Measurements from ENCODE around the gene C7orf57.

The C7orf57 gene

DNA sequence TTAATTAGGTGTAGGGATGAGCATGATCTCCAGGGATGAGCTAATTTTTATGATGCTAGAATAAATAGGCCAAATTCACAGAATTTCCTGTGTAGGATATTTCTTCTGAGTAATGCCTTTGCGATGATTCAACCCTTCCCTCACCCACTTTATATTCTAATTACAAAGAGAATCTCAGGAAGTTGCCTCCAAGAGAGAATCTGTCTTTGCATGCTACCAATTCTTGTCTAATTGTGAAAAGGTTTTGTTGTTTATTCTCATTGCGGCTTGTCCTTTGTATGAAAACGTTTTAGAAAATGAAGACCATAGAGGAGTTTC lies 6.3 kb downstream of the C7orf57 start:
- no peaks in the 10 kb centered on the region for H3K4me1 ChIP-seq (ENCODE audit: insufficient read depth, low read length)
- no peaks in the 10 kb centered on the region for H3K27me3 ChIP-seq (ENCODE audit: insufficient read depth, low read length, poor library complexity)
- no peaks in the 10 kb centered on the region for H3K79me2 ChIP-seq (ENCODE audit: insufficient read depth, low read length)
- no peaks in the 10 kb centered on the region for H3K36me3 ChIP-seq (ENCODE audit: insufficient read depth, low read length)
- ATAC-seq (ENCODE audit: insufficient read depth, low read depth) (no peak), DNase-seq (no peak)
- no peak for TF ChIP-seq EZH2 (IDR thresholded peaks at IDR 0.05; ENCODE audit: borderline replicate concordance, low read depth, low read length, severe bottlenecking)
- TF ChIP-seq, protein P1, sequence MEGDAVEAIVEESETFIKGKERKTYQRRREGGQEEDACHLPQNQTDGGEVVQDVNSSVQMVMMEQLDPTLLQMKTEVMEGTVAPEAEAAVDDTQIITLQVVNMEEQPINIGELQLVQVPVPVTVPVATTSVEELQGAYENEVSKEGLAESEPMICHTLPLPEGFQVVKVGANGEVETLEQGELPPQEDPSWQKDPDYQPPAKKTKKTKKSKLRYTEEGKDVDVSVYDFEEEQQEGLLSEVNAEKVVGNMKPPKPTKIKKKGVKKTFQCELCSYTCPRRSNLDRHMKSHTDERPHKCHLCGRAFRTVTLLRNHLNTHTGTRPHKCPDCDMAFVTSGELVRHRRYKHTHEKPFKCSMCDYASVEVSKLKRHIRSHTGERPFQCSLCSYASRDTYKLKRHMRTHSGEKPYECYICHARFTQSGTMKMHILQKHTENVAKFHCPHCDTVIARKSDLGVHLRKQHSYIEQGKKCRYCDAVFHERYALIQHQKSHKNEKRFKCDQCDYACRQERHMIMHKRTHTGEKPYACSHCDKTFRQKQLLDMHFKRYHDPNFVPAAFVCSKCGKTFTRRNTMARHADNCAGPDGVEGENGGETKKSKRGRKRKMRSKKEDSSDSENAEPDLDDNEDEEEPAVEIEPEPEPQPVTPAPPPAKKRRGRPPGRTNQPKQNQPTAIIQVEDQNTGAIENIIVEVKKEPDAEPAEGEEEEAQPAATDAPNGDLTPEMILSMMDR (IDR thresholded peaks at IDR 0.05; ENCODE audit: borderline replicate concordance, extremely low read depth, low read length, poor library complexity, severe bottlenecking) = no peak
- no peak overlapping the region for H3K4me3 ChIP-seq (ENCODE audit: low read depth in 1 of 2, low read length in 2 of 2)
- no peak overlapping the region for H2AFZ ChIP-seq (ENCODE audit: low read depth, low read length)
- H4K20me1 ChIP-seq (ENCODE audit: insufficient read depth, low read length) = no peaks in the 10 kb centered on the region
- no peak overlapping the region for H3K4me2 ChIP-seq (ENCODE audit: insufficient read depth, low read length)
- H3K27ac ChIP-seq (ENCODE audit: low read length) = no peak overlapping the region
- no peaks in the 10 kb centered on the region for H3K9me3 ChIP-seq (ENCODE audit: insufficient read depth, low read length, severe bottlenecking)
- no peak overlapping the region for H3K9ac ChIP-seq (ENCODE audit: low read depth, low read length)

DNA sequence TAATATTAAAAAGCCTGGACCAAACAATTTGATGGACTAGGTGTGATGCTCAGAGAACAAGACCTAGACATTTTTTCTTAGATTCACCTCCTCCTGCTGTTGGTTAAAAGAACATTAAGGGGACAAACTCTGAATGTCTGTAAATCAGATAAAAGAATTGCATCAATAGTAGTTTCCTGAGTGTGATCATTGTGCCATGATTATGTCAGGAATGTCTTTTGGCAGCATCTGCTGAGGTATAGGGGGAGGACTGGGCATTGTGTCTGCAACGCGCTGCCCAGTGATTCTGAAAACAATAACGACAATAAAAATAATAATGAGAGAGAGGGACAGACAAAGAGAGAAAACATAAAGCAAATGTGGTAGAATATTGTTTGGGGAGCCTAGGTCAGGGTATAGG lies 6.9 kb downstream of the C7orf57 start:
- H3K27me3 ChIP-seq (ENCODE audit: insufficient read depth, low read length, poor library complexity) = no peaks in the 10 kb centered on the region
- no peak overlapping the region for H3K27ac ChIP-seq (ENCODE audit: low read length)
- no peak for DNase-seq
- H3K4me2 ChIP-seq (ENCODE audit: insufficient read depth, low read length) = no peak overlapping the region
- H3K4me3 ChIP-seq (ENCODE audit: low read depth in 1 of 2, low read length in 2 of 2) = no peak overlapping the region
- no peaks in the 10 kb centered on the region for H3K79me2 ChIP-seq (ENCODE audit: insufficient read depth, low read length)
- H2AFZ ChIP-seq (ENCODE audit: low read depth, low read length) = no peak overlapping the region
- TF ChIP-seq EZH2 (IDR thresholded peaks at IDR 0.05; ENCODE audit: borderline replicate concordance, low read depth, low read length, severe bottlenecking) = no peak
- TF ChIP-seq, protein P1 (IDR thresholded peaks at IDR 0.05; ENCODE audit: borderline replicate concordance, extremely low read depth, low read length, poor library complexity, severe bottlenecking) = no peak
- H3K36me3 ChIP-seq (ENCODE audit: insufficient read depth, low read length) = no peaks in the 10 kb centered on the region
- no peaks in the 10 kb centered on the region for H3K4me1 ChIP-seq (ENCODE audit: insufficient read depth, low read length)
- no peak overlapping the region for H3K9ac ChIP-seq (ENCODE audit: low read depth, low read length)
- H3K9me3 ChIP-seq (ENCODE audit: insufficient read depth, low read length, severe bottlenecking) = no peaks in the 10 kb centered on the region
- ATAC-seq (ENCODE audit: insufficient read depth, low read depth) = no peak
- no peaks in the 10 kb centered on the region for H4K20me1 ChIP-seq (ENCODE audit: insufficient read depth, low read length)

DNA sequence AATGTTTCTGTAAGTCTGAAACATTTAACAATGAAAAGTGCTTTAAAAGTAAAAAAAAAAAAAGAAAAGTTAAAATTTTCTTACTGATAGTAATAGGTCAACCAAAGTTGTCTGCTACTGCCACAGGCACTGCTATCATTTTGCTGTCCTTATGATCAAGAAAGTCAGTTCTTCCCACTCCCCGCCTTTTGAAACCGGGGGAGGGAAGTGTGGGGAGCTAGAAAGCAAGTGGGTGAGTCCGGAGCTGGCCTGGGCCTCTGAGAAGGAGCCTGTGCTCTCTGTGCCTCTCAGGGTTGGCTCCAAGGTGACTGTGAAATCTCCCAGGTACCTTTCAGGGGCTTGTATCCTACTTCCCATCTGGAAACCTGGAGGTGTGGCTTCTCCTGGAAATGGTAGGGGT lies 7.3 kb downstream of the C7orf57 start:
- DNase-seq (no peak), ATAC-seq (ENCODE audit: insufficient read depth, low read depth) (no peak)
- Histone ChIP-seq H3K36me3 (ENCODE audit: insufficient read depth, low read length) (no peaks in the 10 kb centered on the region), H3K9me3 (ENCODE audit: insufficient read depth, low read length, severe bottlenecking) (no peaks in the 10 kb centered on the region), H3K4me2 (ENCODE audit: insufficient read depth, low read length) (no peak overlapping the region), H4K20me1 (ENCODE audit: insufficient read depth, low read length) (no peaks in the 10 kb centered on the region), H2AFZ (ENCODE audit: low read depth, low read length) (no peak overlapping the region), H3K9ac (ENCODE audit: low read depth, low read length) (no peak overlapping the region), H3K27me3 (ENCODE audit: insufficient read depth, low read length, poor library complexity) (no peaks in the 10 kb centered on the region), H3K4me1 (ENCODE audit: insufficient read depth, low read length) (no peaks in the 10 kb centered on the region), H3K79me2 (ENCODE audit: insufficient read depth, low read length) (no peaks in the 10 kb centered on the region), H3K4me3 (ENCODE audit: low read depth in 1 of 2, low read length in 2 of 2) (no peak overlapping the region), H3K27ac (ENCODE audit: low read length) (no peak overlapping the region)
- TF ChIP-seq EZH2 (IDR thresholded peaks at IDR 0.05; ENCODE audit: borderline replicate concordance, low read depth, low read length, severe bottlenecking) = no peak
- TF ChIP-seq, protein P1 (IDR thresholded peaks at IDR 0.05; ENCODE audit: borderline replicate concordance, extremely low read depth, low read length, poor library complexity, severe bottlenecking) = no peak

DNA sequence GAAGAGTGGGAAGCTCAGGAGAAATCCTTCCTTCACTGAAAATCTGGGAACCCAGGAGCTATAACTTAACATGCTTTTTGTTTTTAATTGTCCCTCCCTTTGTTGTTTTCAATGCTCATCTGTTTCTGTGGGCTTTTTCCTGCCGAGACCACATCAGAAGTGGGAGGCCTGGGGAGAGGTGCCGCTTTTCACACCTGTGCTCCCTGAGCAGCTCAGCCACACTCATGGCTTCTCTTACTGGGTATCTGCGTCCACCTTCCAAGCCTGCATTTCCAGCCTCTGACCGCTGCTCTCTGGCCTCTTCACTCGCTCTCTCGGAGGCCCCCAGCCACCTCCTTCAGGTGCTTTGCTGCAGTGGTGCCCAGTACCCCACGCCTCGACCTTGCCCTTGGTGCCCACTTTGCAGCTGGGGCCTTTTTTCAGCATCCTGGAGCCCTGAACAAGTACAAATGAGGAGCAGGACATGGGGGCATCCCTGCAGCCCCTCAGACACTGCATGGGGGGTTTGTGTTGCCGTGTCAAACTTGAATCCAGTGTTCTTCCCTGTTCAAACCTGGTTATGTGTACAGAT lies 9.9 kb downstream of the C7orf57 start:
- H3K9ac ChIP-seq (ENCODE audit: low read depth, low read length) = no peak overlapping the region
- no peak overlapping the region for H3K27ac ChIP-seq (ENCODE audit: low read length)
- H3K4me1 ChIP-seq (ENCODE audit: insufficient read depth, low read length) = no peaks in the 10 kb centered on the region
- ATAC-seq (ENCODE audit: insufficient read depth, low read depth) = peak; percentile 49; the same call in 2 of the 3 replicates
- H3K9me3 ChIP-seq (ENCODE audit: insufficient read depth, low read length, severe bottlenecking) = no peaks in the 10 kb centered on the region
- H3K4me3 ChIP-seq (ENCODE audit: low read depth in 1 of 2, low read length in 2 of 2) = no peak overlapping the region
- H3K36me3 ChIP-seq (ENCODE audit: insufficient read depth, low read length) = no peaks in the 10 kb centered on the region
- H4K20me1 ChIP-seq (ENCODE audit: insufficient read depth, low read length) = no peaks in the 10 kb centered on the region
- no peak for DNase-seq
- no peaks in the 10 kb centered on the region for H3K27me3 ChIP-seq (ENCODE audit: insufficient read depth, low read length, poor library complexity)
- TF ChIP-seq EZH2 (IDR thresholded peaks at IDR 0.05; ENCODE audit: borderline replicate concordance, low read depth, low read length, severe bottlenecking) = no peak
- TF ChIP-seq, protein P1 (IDR thresholded peaks at IDR 0.05; ENCODE audit: borderline replicate concordance, extremely low read depth, low read length, poor library complexity, severe bottlenecking) = no peak
- H2AFZ ChIP-seq (ENCODE audit: low read depth, low read length) = no peak overlapping the region
- no peaks in the 10 kb centered on the region for H3K79me2 ChIP-seq (ENCODE audit: insufficient read depth, low read length)
- no peak overlapping the region for H3K4me2 ChIP-seq (ENCODE audit: insufficient read depth, low read length)

All from DND-41 (cell line).